KOPT-K1 (cell line): ENCODE data around the gene FAM3D.

Experiments
- H3K27ac ChIP-seq: fragments of 200-600 bp; sonication (generic); 2 replicates; pipeline ENCODE4 v1.5.1; 2016; ENCODE audit warnings: antibody characterized with exemption, mild to moderate bottlenecking, low read depth, low read length; ENCODE audit not compliant: poor library complexity, severe bottlenecking
- H3K36me3 ChIP-seq: fragments of 200-600 bp; sonication (generic); 2 replicates; pipeline ENCODE4 v1.5.1; 2017; ENCODE audit warnings: antibody characterized with exemption, mild to moderate bottlenecking, low read length, moderate library complexity; ENCODE audit not compliant: insufficient read depth
- H3K9me3 ChIP-seq: fragments of 200-600 bp; sonication (generic); 2 replicates; pipeline ENCODE4 v1.5.1; 2017; ENCODE audit warnings: antibody characterized with exemption, low read length, mild to moderate bottlenecking; ENCODE audit not compliant: insufficient read depth, poor library complexity, severe bottlenecking

FAM3D gene

DNA sequence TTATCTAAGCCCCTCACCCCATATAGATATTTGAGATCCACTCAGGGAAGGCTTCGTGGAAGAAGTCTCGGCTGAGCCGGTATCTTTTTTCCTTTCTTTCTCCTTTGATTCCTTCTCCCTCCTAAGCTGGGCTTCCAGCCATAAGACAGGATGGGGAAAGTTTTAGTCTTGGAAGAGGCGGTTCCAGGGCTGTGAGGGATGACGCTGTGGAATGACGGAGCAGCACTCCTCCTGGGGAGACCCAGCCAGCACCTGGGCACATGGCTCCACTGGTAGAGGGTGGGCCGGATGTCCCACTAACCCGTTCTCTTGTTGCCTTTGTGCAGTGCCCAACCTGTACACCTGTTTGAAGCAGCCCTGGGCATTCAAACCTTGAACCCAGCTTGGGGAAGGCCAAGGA is 46.2 kb downstream of the FAM3D start:
- no peaks in the 10 kb centered on the region for H3K36me3 ChIP-seq
- no peak overlapping the region for H3K27ac ChIP-seq
- no peaks in the 10 kb centered on the region for H3K9me3 ChIP-seq

DNA sequence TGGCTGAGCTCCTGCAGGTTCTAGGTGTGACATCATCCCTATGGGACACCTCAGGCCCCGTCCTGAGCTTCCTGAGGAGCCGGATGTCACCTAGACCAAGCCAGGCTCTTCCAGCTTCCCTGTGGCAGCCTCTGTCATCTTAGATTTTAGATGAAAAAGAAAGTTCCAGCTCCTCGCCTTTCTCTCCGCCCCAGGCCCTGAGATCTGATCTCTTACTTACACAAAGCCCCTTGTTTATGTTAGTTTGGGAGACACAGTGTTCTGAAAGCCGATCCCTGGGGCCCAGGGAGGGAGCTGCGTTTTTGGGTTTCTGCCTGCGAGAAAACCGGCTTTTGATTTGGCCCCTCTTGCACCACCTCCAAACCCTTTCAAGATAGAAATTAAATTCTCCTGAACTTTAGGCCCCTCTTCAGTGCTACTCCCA is 49.2 kb downstream of the FAM3D start:
- Histone ChIP-seq H3K9me3 (no peaks in the 10 kb centered on the region), H3K27ac (no peak overlapping the region), H3K36me3 (no peaks in the 10 kb centered on the region)

- Histone ChIP-seq H3K9me3 (no peaks in the 10 kb centered on the region), H3K36me3 (no peaks in the 10 kb centered on the region), H3K27ac (no peak overlapping the region)
Observed at GRCh38 chr3:58613236-58614132, 53.1 kb downstream of the FAM3D start.

- Histone ChIP-seq H3K9me3 (no peaks in the 10 kb centered on the region), H3K27ac (no peak overlapping the region), H3K36me3 (no peaks in the 10 kb centered on the region)
Observed at GRCh38 chr3:58612830-58613229, 53.7 kb downstream of the FAM3D start.

- Histone ChIP-seq H3K36me3 (no peaks in the 10 kb centered on the region), H3K27ac (no peak overlapping the region), H3K9me3 (no peaks in the 10 kb centered on the region)
Observed at GRCh38 chr3:58609990-58610389, 56.6 kb downstream of the FAM3D start.

- H3K9me3 ChIP-seq: no peaks in the 10 kb centered on the region
- H3K36me3 ChIP-seq: no peaks in the 10 kb centered on the region
- no peak overlapping the region for H3K27ac ChIP-seq
Observed at GRCh38 chr3:58608648-58609047, 57.9 kb downstream of the FAM3D start.

DNA sequence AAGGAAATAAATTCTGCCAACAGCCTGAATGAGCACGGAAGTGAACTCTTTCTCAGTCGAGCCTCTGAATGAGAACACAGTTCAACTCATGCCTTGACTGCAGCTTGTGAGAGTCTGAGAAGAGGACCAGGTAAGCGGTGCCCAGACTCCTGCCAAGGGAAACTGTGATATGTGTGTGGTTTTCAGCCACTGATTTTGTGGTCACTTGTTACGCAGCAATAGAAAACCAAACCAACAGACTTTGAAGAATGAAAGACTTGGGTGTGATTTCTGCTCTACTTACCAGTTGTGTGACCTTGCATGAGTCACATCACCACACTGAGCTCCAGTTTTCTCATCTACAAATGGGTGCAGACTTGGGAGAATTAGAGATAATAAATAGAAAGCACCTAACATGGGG is 58.8 kb downstream of the FAM3D start:
- H3K36me3 ChIP-seq: no peaks in the 10 kb centered on the region
- H3K27ac ChIP-seq: no peak overlapping the region
- no peaks in the 10 kb centered on the region for H3K9me3 ChIP-seq

GRCh38 chr3:58606693-58607092 is 59.9 kb downstream of the FAM3D start:
- no peaks in the 10 kb centered on the region for H3K9me3 ChIP-seq
- no peak overlapping the region for H3K27ac ChIP-seq
- H3K36me3 ChIP-seq: no peaks in the 10 kb centered on the region

GRCh38 chr3:58604031-58604430 is 62.5 kb downstream of the FAM3D start:
- no peaks in the 10 kb centered on the region for H3K9me3 ChIP-seq
- H3K27ac ChIP-seq: no peak overlapping the region
- no peaks in the 10 kb centered on the region for H3K36me3 ChIP-seq

GRCh38 chr3:58603606-58604005 is 63.0 kb downstream of the FAM3D start:
- no peaks in the 10 kb centered on the region for H3K9me3 ChIP-seq
- H3K27ac ChIP-seq: no peak overlapping the region
- H3K36me3 ChIP-seq: no peaks in the 10 kb centered on the region

- no peaks in the 10 kb centered on the region for H3K9me3 ChIP-seq
- no peaks in the 10 kb centered on the region for H3K36me3 ChIP-seq
- no peak overlapping the region for H3K27ac ChIP-seq
Observed at GRCh38 chr3:58597770-58598310, 68.7 kb downstream of the FAM3D start.

GRCh38 chr3:58596834-58597518 is 69.6 kb downstream of the FAM3D start:
- no peaks in the 10 kb centered on the region for H3K9me3 ChIP-seq
- H3K27ac ChIP-seq: no peak overlapping the region
- H3K36me3 ChIP-seq: no peaks in the 10 kb centered on the region

DNA sequence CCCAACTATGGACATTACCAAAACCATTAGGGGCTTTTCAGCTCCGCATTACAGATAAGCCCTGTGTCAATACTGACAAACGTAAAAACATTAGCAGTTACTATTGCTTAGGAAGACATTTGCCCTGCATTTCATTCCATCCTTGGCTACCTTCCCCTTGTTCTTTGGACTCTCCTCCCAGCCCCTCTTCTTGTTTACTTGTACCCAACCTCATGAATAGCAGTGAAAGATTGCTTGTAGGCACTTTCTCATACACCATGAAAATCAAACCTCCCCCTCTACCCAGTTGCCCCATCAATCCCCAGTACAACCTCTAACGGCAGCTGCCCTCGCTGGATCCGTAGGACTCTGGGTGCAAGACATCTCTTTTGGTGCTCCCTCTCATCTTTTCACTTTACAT is 72.5 kb downstream of the FAM3D start:
- Histone ChIP-seq H3K9me3 (no peaks in the 10 kb centered on the region), H3K36me3 (no peaks in the 10 kb centered on the region), H3K27ac (no peak overlapping the region)

DNA sequence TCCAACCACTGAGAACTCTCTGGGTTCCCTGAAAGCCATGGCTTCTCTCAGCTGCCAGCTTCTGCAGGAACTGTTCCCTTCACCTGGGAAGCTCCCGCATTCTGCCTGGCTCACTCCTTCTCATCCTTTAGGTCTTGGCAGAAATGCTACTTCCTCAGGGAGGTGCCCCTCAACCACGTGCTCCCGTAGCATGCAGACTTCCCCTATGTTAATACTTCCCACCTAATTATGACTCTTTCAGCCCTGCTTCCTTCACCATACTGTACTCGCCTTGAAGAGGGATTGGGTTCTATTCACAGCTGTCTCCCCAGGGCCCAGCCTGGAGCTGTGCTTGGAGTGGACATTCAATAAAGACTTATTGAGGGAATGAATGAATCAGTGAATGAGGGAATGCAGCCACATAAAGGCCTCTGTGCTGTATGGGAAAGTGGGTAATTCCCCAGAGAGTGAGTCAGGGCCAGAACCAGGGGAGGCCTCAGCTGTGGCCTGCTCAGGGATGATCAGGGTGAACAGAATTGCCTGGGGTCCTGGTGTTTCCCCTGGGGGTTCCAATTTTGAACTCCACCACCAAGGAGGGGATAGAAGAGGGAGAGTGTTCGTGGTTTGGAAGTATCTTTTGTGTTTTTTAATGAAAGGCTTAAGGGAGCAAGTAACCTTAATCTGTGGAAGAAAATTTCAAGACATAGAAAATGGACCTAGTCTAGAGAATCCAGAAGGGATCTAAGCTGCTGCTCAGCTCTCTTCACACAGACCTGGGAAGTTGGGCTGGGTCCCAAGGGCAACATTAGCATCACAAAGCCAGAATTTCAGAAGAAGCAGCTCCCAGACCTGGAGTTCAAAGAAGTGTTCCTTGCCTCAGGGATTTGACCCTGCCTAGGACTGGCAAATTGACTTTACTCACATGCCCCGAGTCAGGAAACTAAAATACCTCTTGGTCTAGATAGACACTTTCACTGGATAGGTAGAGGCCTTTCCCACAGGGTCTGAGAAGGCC is 74.8 kb downstream of the FAM3D start:
- Histone ChIP-seq H3K27ac (no peak overlapping the region), H3K9me3 (no peaks in the 10 kb centered on the region)

More for the DNA sequence above, 74.8 kb downstream of the FAM3D start:
- no peaks in the 10 kb centered on the region for H3K36me3 ChIP-seq
